ENCODE measurements around the gene PDF. TPM values are rescaled to one million over a fixed set of nuclear protein-coding genes. Genes with fewer than 3 reads are reported as not detected.
A peak's percentile ranks its signal among the peaks of the same experiment; 100 is the strongest.

Gene PDF
- total and polyA plus RNA-seq, 2 of the 13 experiments (the other 11 are each of a cell fraction or from before 2014, with no cell fraction given), result 12.4 to 48.8 TPM

DNA sequence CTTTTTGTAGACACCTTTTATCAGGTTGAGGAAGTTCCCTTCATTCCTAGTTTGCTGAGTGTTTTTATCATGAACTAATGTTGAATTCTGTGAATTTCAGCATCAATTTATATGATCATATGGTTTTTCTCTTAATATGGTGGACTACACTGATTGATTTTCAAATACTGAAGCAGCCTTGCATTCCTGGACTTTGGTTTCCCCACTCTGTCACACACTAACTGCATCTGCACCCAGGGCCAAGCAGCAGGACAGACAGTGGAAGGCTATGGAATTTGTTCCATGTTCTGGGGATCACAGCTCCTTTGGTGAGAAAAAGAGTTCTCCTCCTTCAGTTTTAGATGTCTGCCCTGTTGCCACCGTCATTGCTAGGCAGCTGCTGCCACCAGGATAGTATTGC is 47.6 kb upstream of the PDF start (continued):
- TF ChIP-seq TEAD3 (CRISPR knock-in tag; optimal IDR thresholded peaks at IDR 0.05; ENCODE audit: borderline replicate concordance) (peak; percentile 85), NBN (conservative IDR thresholded peaks at IDR 0.05) (no peak), ZNF34 (CRISPR knock-in tag; IDR thresholded peaks at IDR 0.05; ENCODE audit: borderline replicate concordance) (no peak), ASH2L (IDR thresholded peaks at IDR 0.05; ENCODE audit: insufficient read length, low read depth, low read length) (peak; percentile 33), ATF4 (CRISPR knock-in tag; IDR thresholded peaks at IDR 0.05) (no peak), HNF4A (CRISPR knock-in tag; IDR thresholded peaks at IDR 0.05) (peak; percentile 78), SMAD3 (CRISPR knock-in tag; IDR thresholded peaks at IDR 0.05) (no peak), TGIF2 (CRISPR knock-in tag; IDR thresholded peaks at IDR 0.05) (no peak), SAP130 (CRISPR knock-in tag; IDR thresholded peaks at IDR 0.05; ENCODE audit: low read depth) (peak; percentile 49), ZSCAN12 (CRISPR knock-in tag; IDR thresholded peaks at IDR 0.05) (no peak), GATA4 (IDR thresholded peaks at IDR 0.05; ENCODE audit: borderline replicate concordance, low read depth) (no peak), POLR2AphosphoS5 (IDR thresholded peaks at IDR 0.05; ENCODE audit: low read depth, low read length) (no peak), GABPA (IDR thresholded peaks at IDR 0.05; ENCODE audit: low read depth, low read length) (no peak), GABPA (CRISPR knock-in tag; IDR thresholded peaks at IDR 0.05; ENCODE audit: low read depth) (no peak), ZKSCAN8 (CRISPR knock-in tag; IDR thresholded peaks at IDR 0.05; ENCODE audit: borderline replicate concordance) (no peak), GFI1 (CRISPR knock-in tag; IDR thresholded peaks at IDR 0.05; ENCODE audit: borderline replicate concordance) (0 out of 2 replicates have a peak, but pooled peaks have one; percentile 24), SP5 (CRISPR knock-in tag; IDR thresholded peaks at IDR 0.05; ENCODE audit: borderline replicate concordance, low read depth) (no peak), SCMH1 (CRISPR knock-in tag; IDR thresholded peaks at IDR 0.05; ENCODE audit: borderline replicate concordance) (no peak), HNF4G (IDR thresholded peaks at IDR 0.05; ENCODE audit: borderline replicate concordance, low read depth, low read length) (peak; percentile 39; the same call in 1 of the 2 replicates), HNF4G (CRISPR knock-in tag; IDR thresholded peaks at IDR 0.05; ENCODE audit: borderline replicate concordance, low read depth) (no peak), CHD2 (IDR thresholded peaks at IDR 0.05; ENCODE audit: low read depth, low read length) (no peak)
- TF ChIP-seq, protein P1, sequence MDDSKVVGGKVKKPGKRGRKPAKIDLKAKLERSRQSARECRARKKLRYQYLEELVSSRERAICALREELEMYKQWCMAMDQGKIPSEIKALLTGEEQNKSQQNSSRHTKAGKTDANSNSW (CRISPR knock-in tag; IDR thresholded peaks at IDR 0.05; ENCODE audit: borderline replicate concordance), result no peak
- TF ChIP-seq, protein P2, sequence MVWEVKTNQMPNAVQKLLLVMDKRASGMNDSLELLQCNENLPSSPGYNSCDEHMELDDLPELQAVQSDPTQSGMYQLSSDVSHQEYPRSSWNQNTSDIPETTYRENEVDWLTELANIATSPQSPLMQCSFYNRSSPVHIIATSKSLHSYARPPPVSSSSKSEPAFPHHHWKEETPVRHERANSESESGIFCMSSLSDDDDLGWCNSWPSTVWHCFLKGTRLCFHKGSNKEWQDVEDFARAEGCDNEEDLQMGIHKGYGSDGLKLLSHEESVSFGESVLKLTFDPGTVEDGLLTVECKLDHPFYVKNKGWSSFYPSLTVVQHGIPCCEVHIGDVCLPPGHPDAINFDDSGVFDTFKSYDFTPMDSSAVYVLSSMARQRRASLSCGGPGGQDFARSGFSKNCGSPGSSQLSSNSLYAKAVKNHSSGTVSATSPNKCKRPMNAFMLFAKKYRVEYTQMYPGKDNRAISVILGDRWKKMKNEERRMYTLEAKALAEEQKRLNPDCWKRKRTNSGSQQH (CRISPR knock-in tag; IDR thresholded peaks at IDR 0.05; ENCODE audit: low read depth), result 0 out of 2 replicates have a peak, but pooled peaks have one; percentile 44
- TF ChIP-seq, protein P3, sequence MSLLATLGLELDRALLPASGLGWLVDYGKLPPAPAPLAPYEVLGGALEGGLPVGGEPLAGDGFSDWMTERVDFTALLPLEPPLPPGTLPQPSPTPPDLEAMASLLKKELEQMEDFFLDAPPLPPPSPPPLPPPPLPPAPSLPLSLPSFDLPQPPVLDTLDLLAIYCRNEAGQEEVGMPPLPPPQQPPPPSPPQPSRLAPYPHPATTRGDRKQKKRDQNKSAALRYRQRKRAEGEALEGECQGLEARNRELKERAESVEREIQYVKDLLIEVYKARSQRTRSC (CRISPR knock-in tag; IDR thresholded peaks at IDR 0.05; ENCODE audit: low read depth), result no peak
- TF ChIP-seq, protein P4, sequence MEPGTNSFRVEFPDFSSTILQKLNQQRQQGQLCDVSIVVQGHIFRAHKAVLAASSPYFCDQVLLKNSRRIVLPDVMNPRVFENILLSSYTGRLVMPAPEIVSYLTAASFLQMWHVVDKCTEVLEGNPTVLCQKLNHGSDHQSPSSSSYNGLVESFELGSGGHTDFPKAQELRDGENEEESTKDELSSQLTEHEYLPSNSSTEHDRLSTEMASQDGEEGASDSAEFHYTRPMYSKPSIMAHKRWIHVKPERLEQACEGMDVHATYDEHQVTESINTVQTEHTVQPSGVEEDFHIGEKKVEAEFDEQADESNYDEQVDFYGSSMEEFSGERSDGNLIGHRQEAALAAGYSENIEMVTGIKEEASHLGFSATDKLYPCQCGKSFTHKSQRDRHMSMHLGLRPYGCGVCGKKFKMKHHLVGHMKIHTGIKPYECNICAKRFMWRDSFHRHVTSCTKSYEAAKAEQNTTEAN (CRISPR knock-in tag; conservative IDR thresholded peaks at IDR 0.05), result no peak
- TF ChIP-seq, protein P5, sequence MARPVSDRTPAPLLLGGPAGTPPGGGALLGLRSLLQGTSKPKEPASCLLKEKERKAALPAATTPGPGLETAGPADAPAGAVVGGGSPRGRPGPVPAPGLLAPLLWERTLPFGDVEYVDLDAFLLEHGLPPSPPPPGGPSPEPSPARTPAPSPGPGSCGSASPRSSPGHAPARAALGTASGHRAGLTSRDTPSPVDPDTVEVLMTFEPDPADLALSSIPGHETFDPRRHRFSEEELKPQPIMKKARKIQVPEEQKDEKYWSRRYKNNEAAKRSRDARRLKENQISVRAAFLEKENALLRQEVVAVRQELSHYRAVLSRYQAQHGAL (CRISPR knock-in tag; IDR thresholded peaks at IDR 0.05; ENCODE audit: not compliant biosample characterization), result no peak
